HepG2 (cell line): ENCODE measurements around the gene GUCA1A. TPM values are rescaled to one million over a fixed set of nuclear protein-coding genes. Genes with fewer than 3 reads are reported as not detected.

Experiments used
- ATAC-seq: fragments of 200-7000 bp; cut with Tn5 transposase; 3 replicates; pipeline ENCODE4 v1.9.1; 2020; ENCODE audit warnings: mild to moderate bottlenecking, moderate library complexity
- BruUV-seq: library from RNA; stranded (reverse); fragments of 400-500 nt; replicated peaks from 2 replicates; lab custom pipeline; 2021; lab: Mats Ljungman, UMichigan
- CTCF ChIA-PET: fragments of 300-600 bp; formaldehyde crosslinking; extraction: SDS; loops from one replicate; lab custom pipeline; 2021; ENCODE audit warnings: low total read pairs, inconsistent platforms, low intra/inter-chr PET ratio; lab: Yijun Ruan, JAX
- POLR2A ChIA-PET: fragments of 350-600 bp; sonication (Branson Sonifier 250); formaldehyde crosslinking; loops from one replicate; lab custom pipeline; 2020; ENCODE audit warnings: antibody characterized with exemption, inconsistent platforms; lab: Yijun Ruan, JAX
- DNase-seq: peaks from one replicate; pipeline ENCODE4 v3.0.0-alpha.2; 2015; ENCODE audit warnings: low spot score
- FAIRE-seq: peaks from 3 replicates; lab custom pipeline; 2011; peaks lifted over from hg19 to GRCh38; lab: Jason Lieb, UNC
- H2AFZ ChIP-seq: one replicate; pipeline ENCODE4 v1.6.1; 2011; ENCODE audit warnings: low read length, inconsistent platforms
- H3K27ac ChIP-seq: fragments of 300-600 bp; 3 replicates; pipeline ENCODE4 v1.8.0; 2011; ENCODE audit warnings: mixed run types, mild to moderate bottlenecking, mixed read lengths, low read length, inconsistent platforms; ENCODE audit not compliant: insufficient read depth; ENCODE audit errors: extremely low read length
- H3K27me3 ChIP-seq, 2 experiments: fragments of 200-600 bp in 1 of 2; 2 replicates in 1 of 2; 3 replicates in 1 of 2; pipeline versions ENCODE4 v1.6.0 to v1.8.0; 2011; ENCODE audit warnings: low read length in 2 of 2, mild to moderate bottlenecking in 2 of 2, moderate library complexity in 2 of 2, inconsistent platforms in 1 of 2; ENCODE audit not compliant: insufficient read depth in 2 of 2, control insufficient read depth in 1 of 2
- H3K36me3 ChIP-seq, 2 experiments: fragments of 200-600 bp in 1 of 2; replicated peaks in 1 of 2; 2 replicates in 1 of 2; 3 replicates in 1 of 2; pipeline versions ENCODE4 v1.5.1 to v1.8.0; 2011; ENCODE audit warnings: low read length in 2 of 2, inconsistent platforms in 1 of 2; ENCODE audit not compliant: insufficient read depth in 2 of 2, control insufficient read depth in 1 of 2
- H3K4me1 ChIP-seq: 2 replicates; pipeline ENCODE4 v1.5.1; 2012; ENCODE audit warnings: low read length, inconsistent platforms; ENCODE audit not compliant: insufficient read depth
- H3K4me2 ChIP-seq: 2 replicates; pipeline ENCODE4 v1.6.0; 2011; ENCODE audit warnings: low read depth, low read length, inconsistent platforms
- H3K4me3 ChIP-seq, 3 experiments: fragments of 200-600 bp in 1 of 3; sonication (generic), shearing (Covaris generic) in 1 of 3; replicated peaks in 1 of 3; 2 replicates each; pipeline ENCODE4 v1.5.1; 2011 to 2016; ENCODE audit warnings: low read length in 3 of 3, inconsistent platforms in 2 of 3, low read depth in 2 of 3, mild to moderate bottlenecking in 2 of 3, control low read depth in 1 of 3, mixed read lengths in 1 of 3; ENCODE audit not compliant: insufficient read depth in 1 of 3
- H3K79me2 ChIP-seq: one replicate; pipeline ENCODE4 v1.6.1; 2011; ENCODE audit warnings: low read length, inconsistent platforms; ENCODE audit not compliant: insufficient read depth
- H3K9ac ChIP-seq: 2 replicates; pipeline ENCODE4 v1.6.0; 2011; ENCODE audit warnings: mild to moderate bottlenecking, low read depth, low read length, inconsistent platforms; ENCODE audit not compliant: insufficient read depth
- H3K9me3 ChIP-seq: 2 replicates; pipeline ENCODE4 v1.5.1; 2012; ENCODE audit warnings: mild to moderate bottlenecking, low read length
- H4K20me1 ChIP-seq: 2 replicates; pipeline ENCODE4 v1.6.0; 2011; ENCODE audit warnings: inconsistent platforms, mild to moderate bottlenecking, low read length, moderate library complexity; ENCODE audit not compliant: insufficient read depth
- AKAP8 ChIP-seq: sonication (generic); formaldehyde crosslinking; IDR thresholded peaks from 2 replicates; pipeline ENCODE4 v1.5.1; 2020; ENCODE audit warnings: mild to moderate bottlenecking, missing genetic modification reagents
- GATA4 ChIP-seq: sonication (generic); IDR thresholded peaks from 2 replicates; pipeline ENCODE4 v1.6.1; 2016; ENCODE audit warnings: antibody characterized with exemption, low read depth, borderline replicate concordance
- MAFG ChIP-seq: sonication (generic); formaldehyde crosslinking; IDR thresholded peaks from 2 replicates; pipeline ENCODE4 v1.5.1; 2020; ENCODE audit warnings: mild to moderate bottlenecking, missing genetic modification reagents
- MBNL3 ChIP-seq: fragments of 250-450 bp; sonication (Bioruptor Pico); conservative IDR thresholded peaks from 2 replicates; pipeline ENCODE4 v1.8.0; 2022; ENCODE audit warnings: mild to moderate bottlenecking, inconsistent platforms
- MXD4 ChIP-seq: IDR thresholded peaks from 2 replicates; pipeline ENCODE4 v1.6.1; 2016; ENCODE audit warnings: mild to moderate bottlenecking, missing biosample characterization, missing genetic modification reagents
- NFATC3 ChIP-seq: sonication (generic); formaldehyde crosslinking; IDR thresholded peaks from 2 replicates; pipeline ENCODE4 v1.5.1; 2020; ENCODE audit warnings: mild to moderate bottlenecking, missing genetic modification reagents
- NR2F1 ChIP-seq, 2 experiments: fragments of 450-650 bp in 1 of 2; formaldehyde crosslinking in 1 of 2; IDR thresholded peaks; 2 replicates each; pipeline versions ENCODE4 v1.5.0 to v1.6.1; 2016 to 2020; ENCODE audit warnings: mild to moderate bottlenecking in 1 of 2, missing compliant biosample characterization in 1 of 2, missing genetic modification reagents in 1 of 2, moderate library complexity in 1 of 2
- SOX5 ChIP-seq: IDR thresholded peaks from 2 replicates; pipeline ENCODE4 v1.6.1; 2016; ENCODE audit warnings: borderline replicate concordance
- ZMYM4 ChIP-seq: sonication (generic); formaldehyde crosslinking; IDR thresholded peaks from 2 replicates; pipeline ENCODE4 v1.8.1; 2023; ENCODE audit warnings: mild to moderate bottlenecking, missing genetic modification reagents
- ZNF230 ChIP-seq: sonication (generic); formaldehyde crosslinking; IDR thresholded peaks from 2 replicates; pipeline ENCODE4 v1.4.0; 2020; ENCODE audit warnings: mild to moderate bottlenecking, missing genetic modification reagents
- WGBS: methylation state at CpG from one replicate; pipeline ENCODE4 v1.1.6; 2017; ENCODE audit warnings: low lambda C conversion rate; 5-methylcytosine and 5-hydroxymethylcytosine counted together
- in situ Hi-C: cut with HindIII; loops from 2 replicates; pipeline ENCODE4 v1.10.0; 2017; ENCODE audit warnings: low pct_unique_long_range_greater_than_20kb; ENCODE audit not compliant: extremely low pct_ligation_motif_present
- intact Hi-C: fragments of 100-400 bp; cut with micrococcal nuclease; formaldehyde crosslinking; loops from one replicate; pipeline ENCODE4 v1.10.0; 2022; ENCODE audit not compliant: unreplicated experiment
- polyA plus RNA-seq, 8 experiments: library from polyadenylated mRNA; depleted of rRNA in 3 of 8; stranded (reverse) in 7 of 8; unstranded in 1 of 8; fragments of >200 nt; fragmentation: Illumina TruSeq in 4 of 8; extraction: Trizol in 4 of 8; gene quantifications; 2 replicates each; pipeline versions ENCODE4 v1.2.1 to v1.2.3, GENCODE V29; 2011 to 2016; ENCODE audit warnings: low read depth in 4 of 8, missing spikeins in 1 of 8, mixed read lengths in 1 of 8; ENCODE audit not compliant: insufficient read depth in 1 of 8
- total RNA-seq, 5 experiments: library from RNA; depleted of rRNA; stranded (reverse); fragments of >200 nt; fragmentation: Illumina TruSeq; extraction: Trizol; gene quantifications; 2 replicates each; pipeline ENCODE4 v1.2.3, GENCODE V29; 2016; ENCODE audit warnings: low read depth in 1 of 5
- TF ChIP-seq, protein P1 (sequence below): fragments of 450-650 bp; IDR thresholded peaks from 2 replicates; pipeline ENCODE4 v1.6.1; 2016
- TF ChIP-seq, protein P2 (sequence below): sonication (generic); formaldehyde crosslinking; IDR thresholded peaks from 2 replicates; pipeline ENCODE4 v1.4.0; 2020; ENCODE audit warnings: missing genetic modification reagents, low read depth, mild to moderate bottlenecking, borderline replicate concordance
- TF ChIP-seq, protein P3 (sequence below): sonication (generic); formaldehyde crosslinking; IDR thresholded peaks from 2 replicates; pipeline ENCODE4 v1.8.0; 2022; ENCODE audit warnings: mild to moderate bottlenecking, missing genetic modification reagents

Gene GUCA1A
- total and polyA plus RNA-seq, 2 of the 13 experiments (the other 11 are each of a cell fraction or from before 2014, with no cell fraction given): not detected

DNA sequence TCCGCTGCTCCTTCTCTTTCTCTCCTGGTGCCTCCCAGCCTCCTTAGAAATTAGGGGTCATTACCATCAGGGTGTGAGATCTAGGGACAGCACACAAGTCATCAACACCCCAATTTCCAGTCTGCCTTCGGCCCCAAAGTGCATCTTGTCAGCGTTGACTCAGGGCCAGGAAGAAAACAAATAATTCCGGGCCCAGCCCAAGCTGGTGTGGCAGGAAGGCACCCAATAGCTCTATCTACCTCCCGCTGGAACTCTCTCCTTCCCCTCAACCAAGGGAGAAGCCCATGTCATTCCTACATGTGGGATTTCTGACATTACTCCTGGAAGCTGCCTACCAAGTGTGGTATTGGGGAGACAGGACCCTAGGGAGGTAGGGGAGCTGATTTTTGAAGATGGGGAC lies 19.2 kb upstream of the GUCA1A start:
- BruUV-seq: no TSS peak
- 18% methylated on average over 5 of the region's 5 CpGs for WGBS
- POLR2A ChIA-PET: no interaction called here

More for the DNA sequence above, 19.2 kb upstream of the GUCA1A start:
- in situ Hi-C loops: no loop called here
- no peak overlapping the region for H2AFZ ChIP-seq
- TF ChIP-seq, protein P1, sequence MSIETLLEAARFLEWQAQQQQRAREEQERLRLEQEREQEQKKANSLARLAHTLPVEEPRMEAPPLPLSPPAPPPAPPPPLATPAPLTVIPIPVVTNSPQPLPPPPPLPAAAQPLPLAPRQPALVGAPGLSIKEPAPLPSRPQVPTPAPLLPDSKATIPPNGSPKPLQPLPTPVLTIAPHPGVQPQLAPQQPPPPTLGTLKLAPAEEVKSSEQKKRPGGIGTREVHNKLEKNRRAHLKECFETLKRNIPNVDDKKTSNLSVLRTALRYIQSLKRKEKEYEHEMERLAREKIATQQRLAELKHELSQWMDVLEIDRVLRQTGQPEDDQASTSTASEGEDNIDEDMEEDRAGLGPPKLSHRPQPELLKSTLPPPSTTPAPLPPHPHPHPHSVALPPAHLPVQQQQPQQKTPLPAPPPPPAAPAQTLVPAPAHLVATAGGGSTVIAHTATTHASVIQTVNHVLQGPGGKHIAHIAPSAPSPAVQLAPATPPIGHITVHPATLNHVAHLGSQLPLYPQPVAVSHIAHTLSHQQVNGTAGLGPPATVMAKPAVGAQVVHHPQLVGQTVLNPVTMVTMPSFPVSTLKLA: no peak
- TF ChIP-seq ZMYM4 (CRISPR knock-in tag) (no peak), MBNL3 (CRISPR knock-in tag) (no peak), NFATC3 (CRISPR knock-in tag) (no peak), GATA4 (no peak), ZNF230 (CRISPR knock-in tag) (no peak), MXD4 (CRISPR knock-in tag) (no peak), AKAP8 (CRISPR knock-in tag) (no peak), SOX5 (CRISPR knock-in tag) (no peak), MAFG (no peak), NR2F1 (CRISPR knock-in tag; IDR thresholded peaks at IDR 0.05) (no peak)
- TF ChIP-seq, protein P2, sequence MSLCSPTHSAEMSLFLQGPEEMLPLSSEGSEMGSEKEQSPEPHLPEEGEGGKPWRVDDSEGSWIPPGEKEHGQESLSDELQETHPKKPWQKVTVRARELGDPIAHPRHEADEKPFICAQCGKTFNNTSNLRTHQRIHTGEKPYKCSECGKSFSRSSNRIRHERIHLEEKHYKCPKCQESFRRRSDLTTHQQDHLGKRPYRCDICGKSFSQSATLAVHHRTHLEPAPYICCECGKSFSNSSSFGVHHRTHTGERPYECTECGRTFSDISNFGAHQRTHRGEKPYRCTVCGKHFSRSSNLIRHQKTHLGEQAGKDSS (CRISPR knock-in tag): no peak
- TF ChIP-seq, protein P3, sequence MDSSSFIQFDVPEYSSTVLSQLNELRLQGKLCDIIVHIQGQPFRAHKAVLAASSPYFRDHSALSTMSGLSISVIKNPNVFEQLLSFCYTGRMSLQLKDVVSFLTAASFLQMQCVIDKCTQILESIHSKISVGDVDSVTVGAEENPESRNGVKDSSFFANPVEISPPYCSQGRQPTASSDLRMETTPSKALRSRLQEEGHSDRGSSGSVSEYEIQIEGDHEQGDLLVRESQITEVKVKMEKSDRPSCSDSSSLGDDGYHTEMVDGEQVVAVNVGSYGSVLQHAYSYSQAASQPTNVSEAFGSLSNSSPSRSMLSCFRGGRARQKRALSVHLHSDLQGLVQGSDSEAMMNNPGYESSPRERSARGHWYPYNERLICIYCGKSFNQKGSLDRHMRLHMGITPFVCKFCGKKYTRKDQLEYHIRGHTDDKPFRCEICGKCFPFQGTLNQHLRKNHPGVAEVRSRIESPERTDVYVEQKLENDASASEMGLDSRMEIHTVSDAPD (CRISPR knock-in tag): no peak
- TF ChIP-seq, all 625 proteins: peak for 0
- no peak for ATAC-seq
- Histone ChIP-seq H3K4me2 (no peak overlapping the region), H3K9ac (no peak overlapping the region), H3K36me3 (no peaks in the 10 kb centered on the region), H3K27me3 (peaks cover 0 to 12% of the 10 kb centered on the region in 2 experiments; a peak in 4 of 5 replicates), H3K79me2 (no peaks in the 10 kb centered on the region), H3K27ac (no peak overlapping the region), H4K20me1 (no peaks in the 10 kb centered on the region), H3K4me1 (peaks cover 27% of the 10 kb centered on the region), H3K4me3 (no peak overlapping the region), H3K9me3 (no peaks in the 10 kb centered on the region)
- no peak for DNase-seq
- no peak for FAIRE-seq
- CTCF ChIA-PET: no interaction called here
- intact Hi-C loops: no loop called here
